Uterus (tissue), 2 donors: ENCODE results near the gene IL22.

Experiments
- POLR2A ChIP-seq, 2 donors: fragments of 450-650 bp; IDR thresholded peaks; one replicate each; pipeline ENCODE4 v1.6.1; 2016; ENCODE audit warnings: antibody characterized with exemption in 2 of 2, mild to moderate bottlenecking in 1 of 2, moderate library complexity in 1 of 2
- TF ChIP-seq, protein P1 (sequence below), 4 experiments: fragments of 200-600 bp in 2 of 4; fragments of 450-650 bp in 2 of 4; sonication (generic) in 2 of 4; IDR thresholded peaks; one replicate each; pipeline ENCODE4 v1.5.1; 2016 to 2019; ENCODE audit warnings: antibody characterized with exemption in 4 of 4, mild to moderate bottlenecking in 2 of 4, moderate library complexity in 1 of 4

DNA sequence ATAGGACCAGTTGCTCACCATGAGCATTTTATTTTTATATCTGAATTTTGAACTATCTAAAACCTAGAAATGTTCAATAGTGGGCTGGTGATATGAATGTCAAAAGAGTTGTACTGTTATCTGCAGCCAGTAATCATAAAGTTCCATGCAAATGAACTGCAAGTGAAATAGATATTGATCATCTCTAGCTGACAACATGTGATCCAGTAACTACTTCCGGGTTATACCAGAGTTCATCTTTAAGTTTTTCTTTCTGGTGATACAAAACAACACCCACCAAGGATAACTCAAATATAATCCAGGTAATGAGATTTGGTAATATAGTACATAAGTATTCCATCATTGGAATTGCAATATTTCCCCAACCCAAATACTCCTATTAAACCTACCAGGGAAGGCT is 31.9 kb downstream of the IL22 start:
- TF ChIP-seq, protein P1, sequence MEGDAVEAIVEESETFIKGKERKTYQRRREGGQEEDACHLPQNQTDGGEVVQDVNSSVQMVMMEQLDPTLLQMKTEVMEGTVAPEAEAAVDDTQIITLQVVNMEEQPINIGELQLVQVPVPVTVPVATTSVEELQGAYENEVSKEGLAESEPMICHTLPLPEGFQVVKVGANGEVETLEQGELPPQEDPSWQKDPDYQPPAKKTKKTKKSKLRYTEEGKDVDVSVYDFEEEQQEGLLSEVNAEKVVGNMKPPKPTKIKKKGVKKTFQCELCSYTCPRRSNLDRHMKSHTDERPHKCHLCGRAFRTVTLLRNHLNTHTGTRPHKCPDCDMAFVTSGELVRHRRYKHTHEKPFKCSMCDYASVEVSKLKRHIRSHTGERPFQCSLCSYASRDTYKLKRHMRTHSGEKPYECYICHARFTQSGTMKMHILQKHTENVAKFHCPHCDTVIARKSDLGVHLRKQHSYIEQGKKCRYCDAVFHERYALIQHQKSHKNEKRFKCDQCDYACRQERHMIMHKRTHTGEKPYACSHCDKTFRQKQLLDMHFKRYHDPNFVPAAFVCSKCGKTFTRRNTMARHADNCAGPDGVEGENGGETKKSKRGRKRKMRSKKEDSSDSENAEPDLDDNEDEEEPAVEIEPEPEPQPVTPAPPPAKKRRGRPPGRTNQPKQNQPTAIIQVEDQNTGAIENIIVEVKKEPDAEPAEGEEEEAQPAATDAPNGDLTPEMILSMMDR (IDR thresholded peaks at IDR 0.05) = no peak
- no peak for TF ChIP-seq POLR2A (IDR thresholded peaks at IDR 0.05)
